SHP77 (cell line): ENCODE measurements around the gene PODXL.

Source experiments
- DNase-seq, 2 experiments: peaks; one replicate each; lab custom pipeline; 2025; lab: John Stamatoyannopoulos, UW

Gene PODXL

DNA sequence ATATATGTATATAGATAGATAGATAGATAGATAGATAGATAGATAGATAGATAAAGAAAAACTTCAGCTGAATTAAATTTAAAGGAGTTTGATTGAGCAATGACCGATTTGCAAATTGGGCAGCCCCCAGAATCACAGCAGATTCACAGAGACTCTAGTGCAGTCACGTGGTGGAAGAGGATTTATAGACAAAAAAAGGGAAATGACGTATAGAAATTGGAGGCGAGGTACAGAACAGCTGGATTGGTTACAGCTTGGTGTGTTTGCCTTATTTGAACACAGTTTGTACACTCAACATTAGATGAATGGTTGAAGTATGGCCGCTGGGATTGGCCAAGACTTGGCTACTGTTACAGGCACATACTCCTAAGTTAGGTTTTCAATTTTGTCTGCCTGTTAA is 8.2 kb upstream of the PODXL start:
- DNase-seq = no peak

DNA sequence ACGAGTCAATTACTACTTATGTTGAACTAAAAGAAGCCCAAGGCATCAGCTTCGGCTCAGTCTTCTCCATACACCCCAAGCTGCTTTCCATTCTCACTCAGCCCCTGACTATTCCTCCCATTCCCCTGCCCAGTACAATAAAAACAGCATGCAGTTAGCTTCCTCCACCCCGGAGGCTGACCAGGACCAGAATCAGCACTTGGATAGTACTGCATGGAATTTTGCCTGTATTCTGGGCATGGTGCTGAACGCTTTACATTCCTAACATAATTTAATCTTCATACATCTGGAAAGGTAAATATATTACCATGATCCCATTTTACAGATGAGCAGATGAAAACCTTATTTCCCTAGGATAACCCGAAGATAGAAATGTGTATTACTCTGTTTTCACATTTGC is 7.5 kb upstream of the PODXL start:
- DNase-seq = no peak

DNA sequence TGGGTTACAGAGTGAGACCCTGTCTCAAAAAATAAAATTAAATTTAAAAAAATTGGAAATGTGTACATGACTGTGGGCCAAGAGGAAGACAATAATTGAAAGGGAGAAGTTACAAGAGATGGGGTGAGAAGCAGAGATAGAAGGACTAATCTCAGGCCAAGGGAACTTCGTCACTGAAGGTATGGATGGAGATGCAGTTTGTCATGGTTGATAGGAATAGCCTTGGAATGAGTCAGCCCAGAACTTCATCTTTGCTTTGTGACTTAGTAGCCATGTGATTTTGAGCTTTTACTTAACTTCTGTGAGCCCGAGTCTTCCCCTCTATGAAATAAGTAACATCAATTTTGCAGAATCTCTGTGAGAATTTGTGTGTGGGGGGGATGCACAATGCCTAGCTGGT is 6.5 kb upstream of the PODXL start:
- no peak for DNase-seq

DNA sequence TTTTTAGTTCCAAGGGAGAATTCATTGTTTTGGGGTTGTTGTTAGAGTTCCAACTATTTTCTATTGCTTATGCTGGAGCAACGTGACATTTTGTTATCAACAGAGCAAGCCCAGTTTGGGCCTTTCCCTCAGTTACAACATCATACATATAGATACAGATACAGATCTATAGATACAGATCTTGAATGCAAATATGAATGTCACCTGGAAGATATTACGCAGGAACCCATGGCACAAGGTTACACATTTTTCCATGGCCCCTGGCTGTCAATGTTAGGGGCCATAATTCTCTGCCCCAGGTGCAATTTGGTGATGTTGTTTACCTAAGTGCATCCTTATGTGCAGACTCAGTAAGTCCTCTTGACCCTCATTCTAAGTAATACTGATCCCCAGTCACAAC is 3.6 kb upstream of the PODXL start:
- no peak for DNase-seq

DNA sequence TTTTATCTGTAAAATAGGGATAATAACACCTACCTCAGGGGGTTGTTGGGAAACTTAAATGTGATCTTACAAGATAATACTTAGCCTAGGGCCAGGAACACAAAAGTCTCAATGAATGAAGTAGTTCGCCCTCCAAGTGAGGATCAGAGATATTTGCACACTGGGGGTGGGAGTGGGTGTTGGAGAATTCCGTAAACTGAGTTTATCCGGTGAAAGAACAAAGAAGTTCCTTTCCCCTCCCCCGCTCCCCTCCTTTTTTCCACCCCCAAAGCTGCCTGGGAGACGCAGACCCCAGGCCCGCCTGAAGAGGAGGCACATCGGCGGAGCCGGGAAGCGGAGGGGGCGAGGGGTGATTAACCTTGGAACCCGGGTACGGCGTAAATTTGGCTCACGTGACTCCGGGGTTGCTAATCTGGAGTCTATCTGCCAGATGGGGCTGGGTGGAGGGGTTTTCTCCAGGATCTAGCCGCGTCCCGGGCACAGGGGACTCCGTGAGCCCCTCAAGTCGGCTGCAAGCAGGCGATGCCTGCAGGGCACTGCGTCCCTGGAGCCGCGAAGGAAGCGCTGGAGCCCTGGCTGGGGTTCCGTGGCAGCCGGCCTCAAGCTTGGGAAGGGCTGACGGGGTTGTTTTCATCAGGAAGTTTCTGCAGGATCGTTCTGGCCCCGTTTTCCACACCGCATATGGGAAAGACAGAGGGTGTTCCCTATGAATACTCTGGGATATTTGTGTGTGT is 1.4 kb upstream of the PODXL start:
- no peak for DNase-seq

DNA sequence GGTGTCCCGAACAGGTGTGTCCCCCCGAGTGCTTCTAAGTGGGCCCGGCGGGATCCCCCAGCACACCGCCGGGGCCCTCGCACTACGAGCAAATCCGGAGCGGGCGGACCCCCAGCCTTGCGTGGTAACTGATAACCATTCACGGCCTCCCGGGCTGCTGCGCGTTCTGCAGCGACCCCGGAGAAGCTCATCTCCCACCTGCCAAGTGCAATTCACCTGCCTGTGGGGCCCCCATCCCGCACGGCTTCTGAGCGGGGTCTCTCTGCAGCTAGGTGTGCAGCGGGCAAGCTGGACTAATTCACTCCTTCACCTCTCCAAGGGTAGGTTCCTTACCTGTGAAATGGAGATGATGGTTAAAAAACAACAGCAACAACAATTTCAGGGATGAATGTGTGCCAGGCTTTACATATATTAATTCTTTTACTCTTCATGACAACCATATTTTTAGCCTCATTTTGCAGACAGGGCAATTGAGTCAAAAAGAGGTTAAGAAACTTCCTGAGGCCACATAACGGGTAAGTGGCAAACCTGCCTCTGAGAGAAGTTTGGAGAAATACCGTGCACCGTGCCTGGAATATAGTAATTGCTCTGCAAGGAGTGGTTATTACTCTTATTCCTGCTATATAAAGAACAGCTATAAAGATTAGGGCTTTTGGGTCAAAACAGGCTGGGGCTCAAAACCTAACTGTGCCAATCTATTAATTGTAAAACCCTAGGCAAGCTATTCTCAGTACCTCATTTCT is 652 bp upstream of the PODXL start:
- no peak for DNase-seq

DNA sequence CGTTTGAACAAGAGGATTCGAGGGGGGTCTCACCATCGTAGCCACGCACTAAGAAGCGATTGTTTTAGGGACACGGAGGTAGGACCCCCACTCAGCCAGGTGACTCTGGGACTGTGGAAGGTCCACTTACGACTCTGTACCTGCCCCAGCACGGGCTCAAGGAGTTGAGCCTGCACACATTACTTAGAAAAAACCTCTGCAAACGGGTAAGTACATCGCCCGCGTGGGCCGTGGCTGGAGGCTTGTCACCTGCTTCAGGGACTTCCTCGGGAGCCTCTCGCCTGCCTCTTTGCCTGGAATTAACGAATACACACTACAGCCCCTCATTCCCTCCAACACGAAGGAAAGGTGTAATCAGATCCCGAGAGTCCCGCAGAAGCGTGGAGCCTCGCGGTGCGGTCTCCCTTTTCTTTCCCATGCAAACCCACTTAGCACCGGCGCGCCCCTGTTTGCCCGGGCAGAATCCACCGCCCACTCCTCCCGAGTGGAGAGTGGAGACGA is 826 bp downstream of the PODXL start:
- no peak for DNase-seq

DNA sequence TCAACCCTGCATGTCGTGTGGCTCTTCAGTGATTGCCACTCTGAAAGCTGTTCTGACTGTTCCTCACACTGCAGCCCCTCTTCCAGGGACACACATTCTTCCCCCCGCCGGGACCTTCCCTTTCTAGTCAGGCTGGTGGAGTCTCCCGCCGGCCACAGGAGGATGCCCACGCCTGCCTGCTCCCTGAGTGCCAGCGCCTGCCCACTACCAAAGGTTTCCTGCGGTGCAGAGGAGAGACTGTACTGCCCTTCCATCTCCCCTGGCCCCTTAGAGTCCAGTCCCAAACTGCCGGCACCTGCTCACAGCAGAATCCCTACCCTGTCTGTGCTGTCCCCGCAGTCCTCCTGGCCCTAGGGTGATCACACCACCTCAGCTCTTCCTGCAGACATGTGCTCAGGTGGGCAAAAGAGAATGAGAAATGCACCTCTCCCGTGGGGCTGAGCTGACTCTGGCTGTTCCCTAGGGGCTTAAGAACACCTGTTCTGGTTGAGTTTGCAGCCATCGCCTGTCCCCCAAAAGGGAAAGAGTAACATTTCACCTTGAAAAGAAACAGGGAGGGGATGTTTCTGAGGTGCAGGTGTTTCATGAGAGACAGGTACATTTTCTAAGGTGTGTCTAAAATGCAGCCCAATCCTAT is 1.4 kb downstream of the PODXL start:
- DNase-seq = no peak

DNA sequence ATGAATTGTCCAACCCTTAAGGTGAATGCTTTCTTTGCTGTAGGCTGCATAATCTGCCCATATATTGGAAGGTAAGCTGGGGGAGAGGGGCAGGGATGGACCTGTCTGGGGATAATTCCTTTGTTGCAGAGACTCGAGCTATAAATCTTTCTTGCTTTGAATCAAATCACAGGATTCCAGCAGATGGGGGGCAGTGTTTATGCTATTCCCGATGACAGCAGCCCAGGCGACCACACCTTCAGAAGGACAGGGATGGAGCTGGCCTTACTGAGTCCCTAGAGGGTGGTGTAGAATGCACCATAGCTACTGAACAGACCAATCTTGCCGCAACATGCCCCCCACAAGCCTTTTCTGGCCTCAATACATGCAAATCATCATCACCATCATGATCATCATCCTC is 2.5 kb downstream of the PODXL start:
- DNase-seq = no peak

DNA sequence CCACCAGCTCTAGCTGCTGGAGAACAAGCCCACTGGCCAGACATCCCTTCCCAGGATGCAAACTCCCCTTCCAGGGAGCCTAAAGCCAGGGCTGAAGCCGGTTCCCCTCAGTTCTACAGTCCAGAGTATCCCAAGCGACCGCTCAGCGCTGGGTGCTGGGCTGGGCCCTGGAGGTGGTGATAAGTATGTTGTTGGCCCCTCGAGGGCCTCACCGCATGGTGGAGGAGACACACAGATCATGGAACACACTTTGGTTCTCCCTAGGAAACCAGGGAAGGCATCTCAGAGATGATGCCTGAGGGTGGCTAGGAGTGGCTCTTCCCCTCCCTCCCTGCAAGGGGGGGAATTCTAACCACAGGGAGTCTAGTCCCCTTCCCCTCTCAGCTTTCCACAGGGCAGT is 4.4 kb downstream of the PODXL start:
- DNase-seq = no peak

DNA sequence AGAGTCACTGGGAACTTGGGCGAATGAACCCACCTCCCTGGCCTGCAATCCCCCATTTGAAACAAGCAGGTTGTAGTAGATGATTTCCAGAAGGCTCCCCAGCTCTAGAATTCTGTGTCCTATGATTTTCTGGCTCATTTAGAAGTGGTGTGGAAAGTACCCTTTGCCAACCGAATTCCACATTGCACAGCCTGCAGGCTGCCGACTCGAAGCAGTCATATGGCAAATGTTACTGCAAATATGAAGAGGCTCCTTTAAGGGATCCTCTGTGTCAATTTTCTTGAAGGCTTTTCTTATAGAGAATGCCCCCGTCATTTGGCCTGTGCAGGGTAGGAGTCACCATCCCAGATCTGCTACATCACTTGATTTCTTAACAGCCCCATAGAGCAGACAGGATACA is 5.6 kb downstream of the PODXL start:
- no peak for DNase-seq

DNA sequence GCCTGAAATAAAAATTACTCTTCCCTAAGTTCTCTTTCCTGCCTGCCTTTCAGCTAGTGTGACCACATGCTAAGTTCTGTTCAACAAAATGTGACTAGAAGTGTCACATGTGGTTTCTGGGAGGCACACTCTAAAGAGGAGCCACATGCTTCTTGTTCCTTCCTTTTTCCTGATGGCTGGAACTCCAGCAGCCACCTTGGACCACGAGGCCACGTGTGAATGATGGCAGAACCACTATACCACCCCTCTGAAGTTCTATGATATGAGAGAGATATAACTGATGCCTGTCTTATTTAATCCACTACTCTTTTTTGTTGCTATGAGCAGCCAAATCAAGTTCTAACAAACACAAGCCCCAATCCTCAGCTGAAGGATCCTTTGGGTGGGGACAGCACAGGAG is 8.1 kb downstream of the PODXL start:
- no peak for DNase-seq

DNA sequence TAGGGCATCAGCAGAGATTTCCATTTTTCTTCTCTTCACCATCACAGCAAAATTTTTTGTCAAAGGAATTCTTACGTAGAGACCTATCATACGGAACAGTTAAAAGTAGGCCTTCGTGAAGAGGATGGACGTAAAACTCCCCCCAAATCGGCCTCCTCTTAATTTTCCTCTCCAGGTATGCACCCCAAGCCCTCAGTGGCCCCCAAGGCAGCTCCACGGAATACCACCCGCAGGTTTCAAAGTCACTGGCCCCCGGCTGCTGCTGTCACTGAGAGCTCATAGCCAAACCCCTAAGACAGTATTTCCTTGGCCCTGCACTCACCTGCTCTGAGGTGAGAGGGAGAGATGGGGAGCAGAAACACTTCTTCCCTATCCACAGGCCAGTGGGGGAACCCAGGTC is 8.8 kb downstream of the PODXL start:
- no peak for DNase-seq

DNA sequence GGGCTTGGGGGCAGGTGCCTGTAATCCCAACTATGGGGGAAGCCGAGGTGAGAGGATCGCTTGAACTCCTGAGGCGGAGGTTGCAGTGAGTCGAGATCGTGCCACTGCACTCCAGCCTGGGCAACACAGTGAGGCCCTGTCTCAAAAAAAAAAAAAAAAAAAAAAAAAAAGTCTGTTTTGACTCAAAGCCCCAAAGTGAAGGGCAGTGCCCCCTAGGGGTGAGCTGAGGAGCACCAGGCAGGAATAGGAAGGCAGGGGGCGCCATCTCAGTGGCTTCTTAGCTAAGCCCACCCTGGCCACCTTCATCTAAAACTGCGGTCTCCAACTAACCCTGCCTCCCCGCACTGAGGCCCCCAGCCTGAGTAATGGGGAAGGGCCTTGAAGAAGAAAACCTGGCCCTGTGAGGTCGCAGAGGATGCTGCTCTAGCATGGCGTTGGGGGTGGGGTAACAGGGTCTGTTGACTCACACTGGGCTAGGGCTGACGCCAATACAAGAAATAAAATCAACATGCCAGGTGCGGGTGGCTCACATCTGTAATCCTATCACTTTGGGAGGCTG is 9.8 kb downstream of the PODXL start:
- DNase-seq = peak in 1 of 2 experiments; percentile 16

DNA sequence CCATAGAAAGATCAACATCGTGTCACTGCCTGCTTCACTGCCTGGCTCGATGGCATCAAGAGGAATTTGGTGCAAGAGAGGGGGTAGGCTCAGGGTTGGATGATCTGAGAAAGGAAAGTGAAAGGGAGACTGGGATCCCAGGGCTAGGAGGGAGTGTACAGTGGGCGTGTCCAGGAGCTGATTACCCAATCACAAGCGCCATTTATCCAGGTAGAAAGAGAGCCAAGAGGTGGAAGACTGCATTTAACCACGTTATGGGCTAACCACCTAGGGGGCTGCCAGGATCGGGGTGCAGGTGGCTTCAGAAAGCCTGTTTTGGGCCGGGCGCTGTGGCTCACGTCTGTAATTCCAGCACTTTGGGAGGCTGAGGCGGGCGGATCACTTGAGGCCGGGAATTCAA is 10.3 kb downstream of the PODXL start:
- DNase-seq = no peak

DNA sequence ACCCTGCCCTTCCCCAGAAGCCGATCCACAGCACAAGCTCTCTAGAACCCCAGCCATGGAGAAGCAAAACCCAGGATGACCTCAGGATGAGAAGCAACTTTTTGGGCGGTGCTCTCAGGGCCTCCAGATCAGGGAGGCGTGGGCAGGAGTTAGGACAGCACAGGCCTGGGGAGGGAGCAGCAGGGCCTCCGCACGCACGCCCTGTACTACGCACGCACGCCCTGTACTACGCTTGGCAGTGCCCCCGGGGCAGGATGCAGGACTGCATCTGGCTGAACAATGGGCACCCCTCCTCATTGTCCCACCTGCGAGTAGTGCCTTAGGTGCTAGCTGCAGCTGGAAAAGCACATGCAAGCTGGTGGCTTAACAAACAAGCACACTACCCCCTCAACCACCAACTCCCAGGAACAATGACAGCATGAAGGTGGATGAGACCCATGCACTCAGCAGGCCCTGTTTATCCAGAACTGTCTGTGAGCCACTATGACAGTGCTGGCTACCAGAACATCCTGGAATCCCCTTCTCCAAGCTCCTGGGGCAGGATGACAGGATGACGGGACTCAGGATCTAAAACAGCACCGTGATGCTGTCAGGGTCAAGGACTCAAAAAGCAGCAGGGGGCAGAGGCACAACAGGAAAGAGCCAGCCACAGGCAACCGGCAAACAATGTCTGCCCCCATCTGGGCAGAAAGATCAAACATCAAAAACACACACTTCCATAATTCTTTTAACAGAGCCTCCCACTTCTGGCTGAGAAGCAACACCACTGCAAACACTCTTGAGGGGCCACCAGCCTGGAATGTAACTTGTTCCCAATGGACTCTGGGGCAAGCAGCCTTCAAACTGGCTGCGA is 11.8 kb downstream of the PODXL start:
- DNase-seq = peak; percentile 18 to 19

DNA sequence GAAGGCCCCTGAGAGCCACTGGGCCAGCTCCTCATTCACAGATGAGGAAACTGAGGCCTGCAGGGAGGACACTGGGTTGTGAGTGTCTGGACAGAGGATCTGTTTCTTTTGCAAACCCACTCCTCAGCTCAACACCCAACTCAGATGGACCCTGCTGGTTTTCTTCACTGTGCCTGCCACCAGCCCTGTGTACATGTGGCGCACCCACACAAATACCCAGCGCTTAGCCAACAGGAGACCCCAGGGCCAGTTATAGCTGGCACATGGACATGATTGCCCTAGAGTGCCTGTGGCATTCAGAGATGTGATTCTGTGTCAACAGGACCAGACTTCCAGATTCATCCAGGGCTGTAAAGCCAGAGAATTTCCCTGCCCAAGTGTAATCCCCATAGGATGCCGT is 12.4 kb downstream of the PODXL start:
- DNase-seq = no peak

DNA sequence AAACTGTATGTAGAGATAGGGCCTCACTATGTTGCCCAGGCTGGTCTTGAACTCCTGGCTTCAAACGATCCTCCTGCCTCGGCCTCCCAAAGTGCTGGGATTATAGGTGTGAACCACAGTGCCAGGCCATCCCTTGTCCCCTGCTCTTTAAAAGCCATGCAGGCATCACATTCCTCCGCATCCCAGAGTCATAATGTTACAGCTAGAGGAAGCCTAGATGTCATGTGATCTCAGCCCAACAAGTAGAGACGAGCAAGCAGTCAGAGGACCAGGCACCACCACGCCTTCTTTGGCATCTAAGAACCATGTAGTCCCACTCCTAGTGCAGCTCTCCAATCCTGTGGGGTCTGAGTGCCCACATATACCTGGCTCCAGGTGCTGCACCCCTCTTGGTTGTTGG is 13.1 kb downstream of the PODXL start:
- no peak for DNase-seq

DNA sequence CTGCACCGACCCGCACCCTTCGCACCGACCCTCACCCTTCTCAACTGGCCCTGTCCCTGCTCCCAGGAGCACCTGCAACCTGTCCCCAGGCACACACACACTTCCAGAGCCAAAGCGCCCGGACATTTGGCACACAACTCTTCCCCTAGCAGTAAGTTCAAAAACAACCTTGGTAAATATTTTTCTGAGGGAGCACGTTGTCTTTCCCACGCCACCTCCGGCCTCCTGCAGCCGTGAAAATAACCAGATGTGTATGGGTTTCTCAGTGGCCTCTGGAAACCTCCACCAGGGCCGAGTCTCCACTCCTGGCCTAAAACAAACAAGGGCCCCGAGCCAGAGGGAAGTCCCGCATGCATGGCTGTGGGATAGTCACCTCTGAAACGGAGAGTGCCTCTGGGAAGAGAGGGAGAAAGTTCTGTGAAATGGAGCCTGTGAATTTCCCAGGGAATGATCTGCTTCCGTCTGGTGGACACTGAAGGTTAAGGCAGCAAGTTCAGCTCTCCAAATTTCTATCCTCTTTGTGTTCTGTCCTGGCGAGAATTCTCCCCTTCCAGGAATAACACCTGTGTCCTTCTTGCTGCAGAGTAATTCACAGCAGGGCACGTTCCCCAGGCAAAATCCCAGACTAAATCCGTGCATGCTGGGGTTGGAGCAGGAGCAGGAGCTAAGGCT is 15.8 kb downstream of the PODXL start:
- no peak for DNase-seq

DNA sequence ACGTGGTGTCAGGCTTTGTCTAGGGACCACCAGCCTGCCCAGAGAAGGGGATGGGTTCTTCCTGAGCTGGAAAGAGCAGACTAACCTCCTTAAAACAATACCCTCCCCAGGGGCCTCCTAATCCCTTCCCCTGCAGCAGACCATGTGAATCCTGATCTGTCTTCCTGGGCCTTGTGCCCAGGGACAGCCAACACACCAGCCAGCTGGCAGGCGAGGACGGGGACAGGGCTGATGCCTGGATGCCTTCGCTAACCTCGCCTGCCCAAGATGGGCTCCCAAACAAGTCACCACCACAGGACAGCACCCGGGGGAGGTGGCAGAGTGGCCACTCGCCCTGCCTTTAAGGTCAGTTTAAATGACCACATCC is 17.6 kb downstream of the PODXL start:
- no peak for DNase-seq

DNA sequence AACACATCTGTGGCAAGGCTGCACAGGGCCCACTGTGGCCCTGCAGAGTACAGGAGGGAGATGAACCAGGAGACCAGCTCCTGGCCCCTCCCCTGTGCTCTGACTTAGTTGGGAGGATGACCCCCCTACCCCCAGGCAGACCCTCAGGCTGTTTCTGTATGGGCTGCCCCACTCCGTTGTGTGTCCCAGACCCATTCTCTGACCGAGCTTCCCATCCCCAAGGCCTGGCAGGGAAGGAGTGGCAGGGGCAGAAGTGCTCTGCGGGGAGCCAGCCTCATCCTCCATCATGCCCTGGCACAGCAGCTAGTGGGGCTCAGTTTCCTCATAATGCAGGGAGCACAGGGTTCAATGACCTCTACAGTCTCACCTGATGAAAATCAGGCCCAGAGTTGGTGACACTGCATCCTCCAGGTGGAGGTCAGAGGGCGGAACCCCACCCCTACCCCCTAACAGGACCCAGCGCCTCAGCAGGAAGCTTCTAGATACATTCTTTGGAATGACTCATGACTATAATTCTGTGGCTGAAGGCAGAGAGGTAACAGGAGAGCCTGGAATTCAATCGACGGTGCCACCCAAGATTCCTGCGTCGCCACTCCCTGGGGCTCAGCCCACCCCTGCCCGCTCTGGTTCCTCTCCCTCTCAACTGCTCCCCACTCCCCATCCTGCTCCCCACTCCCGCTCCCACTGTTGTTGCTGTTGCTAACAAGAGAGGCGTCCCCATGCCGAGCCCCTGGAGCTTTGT is 18.2 kb downstream of the PODXL start:
- no peak for DNase-seq
